KOPT-K1 (cell line): Measurements from ENCODE around the gene TRPM6.
"Not testable (repeated sequence)": the region's sequence is repeated elsewhere in the genome, so short reads cannot be mapped to it uniquely, and the experiment has no call there.

Experiments
- H3K27ac ChIP-seq: fragments of 200-600 bp; sonication (generic); 2 replicates; pipeline ENCODE4 v1.5.1; 2016; ENCODE audit warnings: antibody characterized with exemption, mild to moderate bottlenecking, low read depth, low read length; ENCODE audit not compliant: poor library complexity, severe bottlenecking
- H3K36me3 ChIP-seq: fragments of 200-600 bp; sonication (generic); 2 replicates; pipeline ENCODE4 v1.5.1; 2017; ENCODE audit warnings: antibody characterized with exemption, mild to moderate bottlenecking, low read length, moderate library complexity; ENCODE audit not compliant: insufficient read depth
- H3K9me3 ChIP-seq: fragments of 200-600 bp; sonication (generic); 2 replicates; pipeline ENCODE4 v1.5.1; 2017; ENCODE audit warnings: antibody characterized with exemption, low read length, mild to moderate bottlenecking; ENCODE audit not compliant: insufficient read depth, poor library complexity, severe bottlenecking

Gene TRPM6, protein sequence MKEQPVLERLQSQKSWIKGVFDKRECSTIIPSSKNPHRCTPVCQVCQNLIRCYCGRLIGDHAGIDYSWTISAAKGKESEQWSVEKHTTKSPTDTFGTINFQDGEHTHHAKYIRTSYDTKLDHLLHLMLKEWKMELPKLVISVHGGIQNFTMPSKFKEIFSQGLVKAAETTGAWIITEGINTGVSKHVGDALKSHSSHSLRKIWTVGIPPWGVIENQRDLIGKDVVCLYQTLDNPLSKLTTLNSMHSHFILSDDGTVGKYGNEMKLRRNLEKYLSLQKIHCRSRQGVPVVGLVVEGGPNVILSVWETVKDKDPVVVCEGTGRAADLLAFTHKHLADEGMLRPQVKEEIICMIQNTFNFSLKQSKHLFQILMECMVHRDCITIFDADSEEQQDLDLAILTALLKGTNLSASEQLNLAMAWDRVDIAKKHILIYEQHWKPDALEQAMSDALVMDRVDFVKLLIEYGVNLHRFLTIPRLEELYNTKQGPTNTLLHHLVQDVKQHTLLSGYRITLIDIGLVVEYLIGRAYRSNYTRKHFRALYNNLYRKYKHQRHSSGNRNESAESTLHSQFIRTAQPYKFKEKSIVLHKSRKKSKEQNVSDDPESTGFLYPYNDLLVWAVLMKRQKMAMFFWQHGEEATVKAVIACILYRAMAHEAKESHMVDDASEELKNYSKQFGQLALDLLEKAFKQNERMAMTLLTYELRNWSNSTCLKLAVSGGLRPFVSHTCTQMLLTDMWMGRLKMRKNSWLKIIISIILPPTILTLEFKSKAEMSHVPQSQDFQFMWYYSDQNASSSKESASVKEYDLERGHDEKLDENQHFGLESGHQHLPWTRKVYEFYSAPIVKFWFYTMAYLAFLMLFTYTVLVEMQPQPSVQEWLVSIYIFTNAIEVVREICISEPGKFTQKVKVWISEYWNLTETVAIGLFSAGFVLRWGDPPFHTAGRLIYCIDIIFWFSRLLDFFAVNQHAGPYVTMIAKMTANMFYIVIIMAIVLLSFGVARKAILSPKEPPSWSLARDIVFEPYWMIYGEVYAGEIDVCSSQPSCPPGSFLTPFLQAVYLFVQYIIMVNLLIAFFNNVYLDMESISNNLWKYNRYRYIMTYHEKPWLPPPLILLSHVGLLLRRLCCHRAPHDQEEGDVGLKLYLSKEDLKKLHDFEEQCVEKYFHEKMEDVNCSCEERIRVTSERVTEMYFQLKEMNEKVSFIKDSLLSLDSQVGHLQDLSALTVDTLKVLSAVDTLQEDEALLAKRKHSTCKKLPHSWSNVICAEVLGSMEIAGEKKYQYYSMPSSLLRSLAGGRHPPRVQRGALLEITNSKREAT (N-terminal part only)

DNA sequence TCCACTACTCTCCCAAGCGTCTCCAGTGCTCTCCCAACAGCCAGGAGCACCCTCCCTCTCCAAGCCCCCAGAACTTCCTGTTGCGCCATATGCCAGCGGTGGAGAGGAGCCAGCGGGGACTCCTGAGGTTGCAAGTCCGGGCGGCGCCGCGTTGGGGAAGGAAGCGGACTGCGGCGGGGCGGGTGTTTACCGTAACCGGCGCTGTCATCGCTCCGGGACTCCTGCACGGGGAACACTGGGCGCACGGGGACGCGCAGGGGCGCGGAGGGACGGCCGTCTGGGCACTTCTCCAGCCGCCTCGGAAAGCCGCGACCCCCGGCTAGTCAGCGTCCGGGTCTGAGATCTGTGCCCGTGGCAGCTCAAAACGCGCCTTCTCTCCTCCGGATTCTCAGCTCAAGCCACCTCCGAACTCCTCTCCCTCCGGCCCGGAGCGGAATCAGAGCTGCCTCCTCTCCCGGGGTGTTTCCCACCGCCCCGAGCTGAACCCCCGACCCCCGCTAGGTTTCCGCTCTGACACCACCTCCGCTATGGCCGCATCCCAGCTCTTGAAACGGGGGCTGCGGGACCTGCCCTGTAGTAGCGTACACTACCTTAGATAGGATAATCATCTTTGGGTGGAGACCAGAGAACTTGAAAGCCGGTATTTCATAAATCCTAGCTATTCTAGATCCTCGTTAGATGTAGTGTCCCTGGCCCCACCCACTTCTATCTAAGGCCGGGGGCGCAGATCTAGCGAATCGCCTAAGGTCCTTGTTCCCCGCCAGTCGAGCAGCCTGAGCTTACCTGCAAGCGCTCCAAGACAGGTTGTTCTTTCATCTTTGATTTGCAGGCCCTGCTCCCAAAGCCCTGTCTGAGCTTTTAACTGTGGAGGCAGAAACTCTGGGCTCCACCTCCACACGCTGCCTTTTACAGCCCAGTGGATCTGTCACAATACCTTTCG, at the start of gene TRPM6:
Gene TRPM6 (minus strand): TSS at position 881 of the 940 bp plus-strand sequence. CDS start 65 bp downstream, at position 816.
- H3K36me3 ChIP-seq: no peaks in the 10 kb centered on the region
- H3K27ac ChIP-seq: no peak within 1 kb of the TSS
- no peaks in the 10 kb centered on the region for H3K9me3 ChIP-seq

DNA sequence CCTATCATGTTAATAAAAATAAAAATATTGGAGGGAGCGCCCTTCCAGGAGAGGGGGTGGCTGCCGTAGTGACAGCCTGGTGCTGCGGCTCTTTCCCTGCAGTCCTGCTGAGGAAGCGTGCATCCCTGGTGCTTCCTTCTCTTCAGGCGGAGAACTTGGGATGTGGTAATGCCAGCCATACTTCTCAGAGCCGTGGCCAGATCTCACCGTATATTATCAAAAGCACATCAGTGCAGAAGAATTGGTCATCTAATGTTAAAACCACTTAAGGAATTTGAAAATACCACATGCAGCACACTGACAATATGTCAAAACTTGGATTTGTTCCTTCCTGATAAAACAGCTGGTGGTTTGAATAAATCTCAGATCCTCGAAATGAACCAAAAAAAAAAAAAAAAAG, 47.3 kb upstream of the TRPM6 start:
- H3K9me3 ChIP-seq: peaks cover 8% of the 10 kb centered on the region
- no peaks in the 10 kb centered on the region for H3K36me3 ChIP-seq
- no peak overlapping the region for H3K27ac ChIP-seq

DNA sequence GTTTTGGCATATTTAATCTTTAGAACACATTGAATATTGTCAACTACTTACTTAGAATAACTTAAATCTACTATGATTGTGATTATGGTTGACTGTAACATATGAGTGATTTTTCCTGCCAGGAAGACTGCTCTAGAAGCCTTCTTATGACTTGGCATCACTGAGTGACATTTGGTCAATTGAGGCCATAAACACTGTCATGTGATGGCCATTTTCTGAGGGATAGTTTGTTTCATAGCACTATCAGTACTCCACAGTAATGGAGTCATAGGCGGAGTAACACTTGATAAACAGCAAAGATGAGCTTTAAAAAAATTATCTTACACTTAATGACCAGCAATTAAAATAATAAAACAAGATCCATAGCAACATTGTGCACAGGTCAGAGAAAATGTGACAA, 34.0 kb upstream of the TRPM6 start:
- no peak overlapping the region for H3K27ac ChIP-seq
- H3K9me3 ChIP-seq: no peaks in the 10 kb centered on the region
- H3K36me3 ChIP-seq: no peaks in the 10 kb centered on the region

DNA sequence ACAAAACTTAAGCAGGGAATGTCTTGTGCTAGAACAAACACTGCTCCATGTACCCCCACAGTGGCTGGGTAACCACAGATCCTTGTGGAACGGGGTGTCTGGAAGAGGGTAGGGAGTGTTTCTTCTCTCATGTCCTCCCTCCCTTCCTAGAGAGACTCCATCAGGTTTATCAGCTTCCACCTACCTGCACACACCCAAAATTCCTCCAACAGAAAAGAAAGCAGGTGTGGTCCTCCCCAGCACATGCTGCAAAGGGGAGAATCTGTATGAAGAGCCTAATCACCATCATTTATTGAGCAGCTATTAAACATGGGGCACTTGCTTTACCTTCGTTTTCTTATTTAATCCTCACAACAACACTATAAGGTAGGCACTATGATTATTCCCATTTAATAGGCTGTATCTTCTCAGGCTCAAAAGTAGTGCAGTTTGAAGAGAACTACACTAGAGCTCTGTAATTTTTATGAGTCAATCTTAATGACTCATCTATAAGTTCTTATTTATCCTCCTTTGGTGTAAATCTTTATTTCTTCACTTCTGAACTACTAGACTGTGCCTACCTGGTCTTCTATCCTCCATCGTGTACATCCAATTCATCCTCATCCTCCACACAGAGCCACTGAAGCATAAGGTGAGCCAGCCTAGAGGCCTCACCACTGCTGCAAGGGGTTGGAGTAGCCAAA, 33.4 kb upstream of the TRPM6 start:
- Histone ChIP-seq H3K9me3 (no peaks in the 10 kb centered on the region), H3K36me3 (no peaks in the 10 kb centered on the region), H3K27ac (no peak overlapping the region)

DNA sequence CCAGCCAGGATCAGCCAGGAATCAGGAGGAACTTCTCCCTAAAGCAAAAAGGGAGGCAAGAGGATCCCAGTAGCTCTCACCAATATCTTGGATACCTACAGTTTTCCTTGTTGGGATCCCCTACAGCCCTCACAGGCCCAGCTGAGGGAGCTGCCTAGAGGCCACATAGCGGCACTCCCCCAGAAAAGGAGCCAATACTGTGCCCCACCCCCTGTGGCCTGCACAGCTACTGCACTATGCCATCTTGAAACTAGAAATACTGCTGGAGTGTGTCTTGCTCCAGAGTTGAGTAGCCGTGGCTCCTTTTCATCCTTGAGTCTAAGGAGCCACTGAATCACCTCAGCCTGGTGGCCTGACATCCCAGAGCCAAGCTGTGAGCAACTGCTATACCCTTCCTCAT, 22.3 kb upstream of the TRPM6 start:
- Histone ChIP-seq H3K27ac (no peak overlapping the region), H3K36me3 (no peaks in the 10 kb centered on the region), H3K9me3 (peaks cover 5% of the 10 kb centered on the region)

DNA sequence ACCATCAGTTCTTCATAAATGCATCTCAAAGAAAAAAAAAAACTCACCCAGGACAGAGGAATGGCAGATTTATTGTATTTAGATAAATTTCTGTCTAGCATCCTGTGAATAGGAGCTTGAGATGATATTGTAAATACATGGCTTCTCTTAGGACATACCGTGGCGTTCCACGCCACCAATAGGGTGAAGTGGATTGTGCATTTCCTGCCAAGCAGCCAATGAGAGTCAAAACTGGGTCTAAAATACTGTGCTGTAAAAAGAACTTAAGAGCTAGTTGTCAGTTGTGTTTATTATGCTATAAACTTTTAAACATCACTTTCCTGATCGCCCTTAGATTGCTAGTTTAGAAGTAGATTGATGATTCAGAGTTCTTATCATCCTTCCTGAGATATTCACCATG, 20.9 kb upstream of the TRPM6 start:
- Histone ChIP-seq H3K36me3 (no peaks in the 10 kb centered on the region), H3K27ac (no peak overlapping the region), H3K9me3 (peaks cover 5% of the 10 kb centered on the region)

DNA sequence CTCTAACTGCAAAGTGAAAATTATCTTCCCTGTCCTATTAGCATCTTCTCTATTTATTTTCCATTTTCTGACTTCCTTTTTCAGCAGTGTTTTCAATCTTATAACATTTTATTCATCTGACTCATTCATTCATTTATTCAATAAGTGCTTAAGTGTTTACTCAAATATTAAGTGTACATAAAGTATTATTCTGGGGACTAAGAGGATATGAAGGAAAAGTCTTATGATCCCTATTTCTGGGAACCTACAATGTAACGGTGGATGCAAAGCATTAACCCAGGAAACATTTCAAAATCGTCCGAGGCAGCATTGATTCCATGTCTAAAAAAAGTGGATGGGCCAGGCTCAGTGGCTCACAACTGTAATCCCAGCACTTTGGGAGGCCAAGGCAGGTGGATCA, 19.4 kb upstream of the TRPM6 start:
- H3K36me3 ChIP-seq: no peaks in the 10 kb centered on the region
- H3K9me3 ChIP-seq: peaks cover 5% of the 10 kb centered on the region
- no peak overlapping the region for H3K27ac ChIP-seq

DNA sequence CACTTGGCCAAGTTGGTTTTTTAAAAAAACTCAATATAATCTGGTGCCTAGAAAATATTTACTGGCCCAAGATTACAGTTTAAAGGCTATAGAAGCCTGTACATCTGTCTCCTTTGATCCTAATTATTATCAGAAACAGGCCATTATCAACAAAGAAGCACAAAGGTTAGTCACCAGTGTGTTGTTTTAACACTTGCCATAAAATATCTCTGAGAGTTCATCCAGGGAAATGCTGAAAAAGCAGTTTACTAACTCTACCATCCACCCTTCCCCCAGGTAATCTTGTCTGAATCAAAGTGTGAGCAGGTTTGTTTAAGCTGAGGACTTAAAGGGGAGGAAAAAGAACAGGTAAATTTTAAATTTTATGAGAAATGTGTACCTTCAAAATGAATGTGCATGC, 13.3 kb upstream of the TRPM6 start:
- Histone ChIP-seq H3K9me3 (no peaks in the 10 kb centered on the region), H3K36me3 (no peaks in the 10 kb centered on the region), H3K27ac (no peak overlapping the region)

DNA sequence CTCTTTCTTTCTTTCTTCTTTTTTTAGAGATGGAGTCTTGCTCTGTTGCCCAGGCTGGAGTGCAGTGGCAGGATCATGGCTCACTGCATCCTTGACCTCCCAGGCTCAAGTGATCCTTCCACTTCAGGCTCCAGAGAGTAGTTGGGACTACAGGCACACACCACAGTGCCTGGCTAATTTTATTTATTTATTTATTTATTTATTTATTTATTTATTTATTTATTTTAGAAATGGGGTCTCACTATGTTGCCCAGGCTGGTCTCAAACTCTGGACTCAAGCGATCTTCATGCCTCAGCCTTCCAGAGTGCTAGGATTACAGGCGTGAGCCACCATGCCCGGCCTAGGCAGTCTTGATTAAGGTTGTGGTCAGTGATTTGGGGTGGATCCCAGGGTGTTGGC, 728 bp upstream of the TRPM6 start:
- H3K27ac ChIP-seq, H3K36me3 ChIP-seq, H3K9me3 ChIP-seq: not testable (repeated sequence)

DNA sequence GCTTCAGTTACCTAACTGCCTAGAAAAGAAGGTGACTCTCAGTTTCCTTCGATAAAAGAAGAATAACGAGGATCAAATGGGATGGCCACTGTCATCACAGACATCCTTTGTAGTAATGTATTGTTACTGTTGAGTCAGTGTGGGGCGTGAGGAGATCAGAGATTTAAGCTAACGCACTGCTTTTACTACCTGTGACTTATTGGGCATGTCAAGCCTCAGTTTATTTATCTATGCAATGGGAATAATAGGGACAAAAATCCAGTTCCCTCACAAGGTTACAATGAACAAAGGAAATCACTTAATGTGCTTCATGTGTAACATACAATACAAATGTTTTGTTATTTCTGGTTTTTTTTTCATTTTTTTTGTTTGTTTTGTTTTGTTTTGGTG, 255 bp upstream of the TRPM6 start:
- Histone ChIP-seq H3K36me3 (no peaks in the 10 kb centered on the region), H3K27ac (no peak overlapping the region), H3K9me3 (no peaks in the 10 kb centered on the region)

DNA sequence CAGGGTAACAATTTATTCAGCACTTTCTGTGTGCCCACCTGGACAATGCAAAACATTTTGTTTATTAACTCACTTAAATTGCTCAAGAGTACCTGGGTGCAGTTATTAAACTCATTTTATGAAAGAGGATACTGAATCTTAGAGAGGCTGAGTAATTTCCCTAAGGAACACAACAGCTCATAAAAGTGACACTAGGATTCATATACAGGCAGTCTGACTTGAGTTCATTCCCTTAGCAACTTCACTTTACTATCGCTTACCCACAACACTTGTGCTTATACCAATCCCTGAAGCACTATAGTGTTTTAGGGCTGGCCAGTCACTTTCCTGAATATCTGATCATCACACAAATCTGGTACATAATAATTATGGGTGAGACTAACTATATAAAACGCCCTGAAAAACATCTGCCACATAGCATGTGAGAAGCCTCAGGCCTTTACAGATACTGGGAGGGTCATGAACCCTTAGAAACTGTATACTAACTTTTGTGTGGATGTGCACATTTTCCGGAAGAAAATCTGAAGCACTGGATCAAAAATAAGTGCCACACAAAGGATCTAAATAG, 11.3 kb downstream of the TRPM6 start:
- Histone ChIP-seq H3K9me3 (peaks cover 18% of the 10 kb centered on the region), H3K36me3 (no peaks in the 10 kb centered on the region), H3K27ac (no peak overlapping the region)

DNA sequence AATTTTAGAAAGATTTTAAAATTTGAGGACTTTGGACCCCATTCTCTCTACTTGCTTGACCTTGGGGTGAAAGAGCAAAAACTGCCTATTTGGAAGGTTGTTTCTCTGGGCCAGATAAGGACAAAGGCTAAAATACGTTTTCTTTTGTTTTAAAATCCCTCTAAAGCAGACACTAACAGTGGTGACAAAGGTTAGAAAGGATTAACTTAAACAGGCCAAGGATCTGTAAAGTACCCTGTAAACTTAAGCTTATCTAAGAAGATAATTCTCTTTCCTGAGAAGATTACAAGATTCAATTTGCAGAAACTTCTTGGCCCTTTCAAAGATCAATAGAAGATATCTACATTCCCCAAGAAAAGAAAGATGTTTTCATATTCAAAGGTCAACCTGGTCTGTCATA, 12.1 kb downstream of the TRPM6 start:
- Histone ChIP-seq H3K9me3 (peaks cover 18% of the 10 kb centered on the region), H3K36me3 (no peaks in the 10 kb centered on the region), H3K27ac (no peak overlapping the region)

DNA sequence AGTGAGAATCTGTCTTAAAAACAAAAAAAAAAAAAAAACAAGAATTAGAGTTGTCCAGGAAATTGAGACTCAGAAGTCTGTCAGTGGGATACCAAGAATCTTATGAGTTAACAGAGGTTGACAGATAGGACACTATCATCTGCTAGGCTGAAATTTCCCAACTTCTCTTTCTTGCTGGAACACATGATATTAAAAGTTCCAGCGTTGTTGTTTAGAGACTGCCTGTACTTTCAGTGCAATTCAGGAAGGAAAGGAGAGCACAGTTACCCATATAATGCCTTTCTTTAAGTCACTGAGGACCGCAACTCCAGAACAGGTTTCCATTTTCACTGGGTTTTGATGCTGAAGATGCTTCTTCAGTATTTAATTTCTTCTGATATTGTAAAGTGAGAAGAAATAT, 13.5 kb downstream of the TRPM6 start:
- H3K36me3 ChIP-seq: no peaks in the 10 kb centered on the region
- no peak overlapping the region for H3K27ac ChIP-seq
- peaks cover 13% of the 10 kb centered on the region for H3K9me3 ChIP-seq
